ENCODE measurements around the gene HAAO. TPM values are rescaled to one million over a fixed set of nuclear protein-coding genes. Genes with fewer than 3 reads are reported as not detected.
A peak's percentile ranks its signal among the peaks of the same experiment; 100 is the strongest.

Gene HAAO
- total and polyA plus RNA-seq, 2 experiments from 2014 or later: 0.36 TPM; not detected in 1

- peaks cover 22% of the 10 kb centered on the region for H3K4me1 ChIP-seq (ENCODE audit: insufficient read depth)
- TF ChIP-seq EZH2 (IDR thresholded peaks at IDR 0.05; ENCODE audit: insufficient read depth, poor library complexity, severe bottlenecking) (no peak), EZH2phosphoT487 (IDR thresholded peaks at IDR 0.05; ENCODE audit: insufficient read depth, low read depth) (no peak)
- H3K4me3 ChIP-seq: no peak overlapping the region
- in situ Hi-C loops (cut with MboI): no loop called here
- no peak overlapping the region for H3K9ac ChIP-seq
- DNase-seq: no peak
- peaks cover 14% of the 10 kb centered on the region for H3F3A ChIP-seq (ENCODE audit: insufficient read depth)
- H3K27me3 ChIP-seq (replicated peaks; ENCODE audit: insufficient read depth): no peaks in the 10 kb centered on the region
- H3K9me3 ChIP-seq (ENCODE audit: low read depth): no peaks in the 10 kb centered on the region
- WGBS, 2 experiments (ENCODE audit: low coverage in 1 of 2, low lambda C conversion rate in 2 of 2, missing lambda C conversion rate in 2 of 2): 96% methylated on average over 5 to 6 of the region's 6 CpGs
- no peak overlapping the region for H3K27ac ChIP-seq
- no peaks in the 10 kb centered on the region for H3K36me3 ChIP-seq (ENCODE audit: low read depth)
- H4K20me1 ChIP-seq (ENCODE audit: insufficient read depth): no peaks in the 10 kb centered on the region
- no peaks in the 10 kb centered on the region for H3K9me2 ChIP-seq (ENCODE audit: insufficient read depth)
- H2AFZ ChIP-seq: no peak overlapping the region
- no peak overlapping the region for H3K4me2 ChIP-seq (ENCODE audit: unreplicated experiment)
- no peaks in the 10 kb centered on the region for H3K79me2 ChIP-seq (ENCODE audit: insufficient read depth)
Observed at GRCh38 chr2:42830922-42831574, 38.7 kb upstream of the HAAO start.

- DNase-seq: peak; percentile 32
- TF ChIP-seq EZH2phosphoT487 (IDR thresholded peaks at IDR 0.05; ENCODE audit: insufficient read depth, low read depth) (no peak), EZH2 (IDR thresholded peaks at IDR 0.05; ENCODE audit: insufficient read depth, poor library complexity, severe bottlenecking) (no peak)
- Histone ChIP-seq H3K4me3 (no peak overlapping the region), H3K9ac (no peak overlapping the region), H3F3A (ENCODE audit: insufficient read depth) (peaks cover 2% of the 10 kb centered on the region), H3K36me3 (ENCODE audit: low read depth) (no peaks in the 10 kb centered on the region), H3K4me1 (ENCODE audit: insufficient read depth) (peaks cover 14% of the 10 kb centered on the region), H3K9me2 (ENCODE audit: insufficient read depth) (no peaks in the 10 kb centered on the region), H2AFZ (peak overlapping the region; percentile 58), H3K4me2 (ENCODE audit: unreplicated experiment) (no peak overlapping the region), H3K9me3 (ENCODE audit: low read depth) (no peaks in the 10 kb centered on the region), H3K27me3 (replicated peaks; ENCODE audit: insufficient read depth) (no peaks in the 10 kb centered on the region), H3K27ac (no peak overlapping the region), H3K79me2 (ENCODE audit: insufficient read depth) (no peaks in the 10 kb centered on the region), H4K20me1 (ENCODE audit: insufficient read depth) (no peaks in the 10 kb centered on the region)
- in situ Hi-C loops (cut with MboI): loop anchor here (10.0 kb wide), 1 partner anchor 655 kb away; no protein-coding TSS in a partner anchor
- WGBS, 2 experiments (ENCODE audit: low coverage in 1 of 2, low lambda C conversion rate in 2 of 2, missing lambda C conversion rate in 2 of 2): 32 to 35% methylated on average over 4 of the region's 4 CpGs
Observed at GRCh38 chr2:42829671-42830440, 37.5 kb upstream of the HAAO start.

DNA sequence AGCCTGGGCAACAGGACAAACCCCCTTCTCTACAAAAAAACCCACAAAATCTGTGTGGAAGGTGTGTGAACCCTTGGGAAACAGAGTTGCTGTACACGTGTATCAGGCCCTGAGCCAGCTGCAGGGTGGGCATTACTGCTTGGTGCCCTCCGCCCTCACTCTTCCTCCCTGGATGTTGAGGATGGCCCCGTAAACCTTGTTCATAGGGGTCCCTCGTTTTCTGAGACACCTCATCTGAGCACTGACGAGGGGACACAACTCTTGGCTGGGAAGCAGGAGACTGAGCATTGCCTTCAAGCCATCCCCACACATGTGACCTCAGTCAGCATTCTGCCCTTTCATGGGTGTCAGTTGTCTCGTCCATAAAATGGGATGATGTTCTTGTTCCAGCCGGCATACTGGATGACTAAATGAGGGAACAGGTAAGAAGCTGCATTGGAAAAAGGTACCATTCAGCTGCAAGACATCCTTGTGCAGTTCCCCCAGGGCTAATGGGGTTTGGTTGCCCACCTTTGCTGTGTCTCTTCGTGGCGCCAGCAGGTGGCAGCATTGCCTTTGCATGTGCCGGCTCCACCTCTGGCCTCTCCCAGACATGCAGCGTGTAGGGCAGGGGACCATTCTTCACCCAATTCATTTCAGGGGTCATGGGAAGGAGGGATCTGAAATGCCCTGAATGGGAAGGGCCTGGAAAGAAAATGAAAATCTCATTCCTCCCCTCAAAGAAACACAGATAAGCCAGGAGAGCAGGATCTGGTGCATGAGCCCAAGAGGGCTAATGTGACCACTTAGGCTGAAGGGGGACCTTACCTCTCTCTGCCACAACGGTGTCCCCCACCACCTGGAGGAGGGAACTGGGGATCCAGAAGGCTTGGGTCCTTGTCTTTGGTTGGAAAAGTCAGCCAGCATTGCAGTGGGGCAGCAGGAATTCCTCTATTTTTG is 36.4 kb upstream of the HAAO start:
- no peak for TF ChIP-seq EZH2phosphoT487 (IDR thresholded peaks at IDR 0.05; ENCODE audit: insufficient read depth, low read depth)
- no peak for TF ChIP-seq EZH2 (IDR thresholded peaks at IDR 0.05; ENCODE audit: insufficient read depth, poor library complexity, severe bottlenecking)
- Histone ChIP-seq H3K27me3 (replicated peaks; ENCODE audit: insufficient read depth) (no peaks in the 10 kb centered on the region), H3F3A (ENCODE audit: insufficient read depth) (no peaks in the 10 kb centered on the region), H3K4me2 (ENCODE audit: unreplicated experiment) (no peak overlapping the region), H3K79me2 (ENCODE audit: insufficient read depth) (no peaks in the 10 kb centered on the region), H2AFZ (no peak overlapping the region), H4K20me1 (ENCODE audit: insufficient read depth) (no peaks in the 10 kb centered on the region), H3K27ac (no peak overlapping the region), H3K9ac (no peak overlapping the region), H3K9me3 (ENCODE audit: low read depth) (no peaks in the 10 kb centered on the region), H3K9me2 (ENCODE audit: insufficient read depth) (no peaks in the 10 kb centered on the region), H3K4me1 (ENCODE audit: insufficient read depth) (peaks cover 14% of the 10 kb centered on the region), H3K4me3 (no peak overlapping the region), H3K36me3 (ENCODE audit: low read depth) (no peaks in the 10 kb centered on the region)
- 19 to 21% methylated on average over 12 of the region's 12 CpGs for WGBS, 2 experiments (ENCODE audit: low coverage in 1 of 2, low lambda C conversion rate in 2 of 2, missing lambda C conversion rate in 2 of 2)
- DNase-seq: peak; percentile 82
- in situ Hi-C loops (cut with MboI): loop anchor here (10.0 kb wide), 1 partner anchor 656 kb away; no protein-coding TSS in a partner anchor
